ENCODE data around the gene EFCAB14. TPM values are rescaled to one million over a fixed set of nuclear protein-coding genes. Genes with fewer than 3 reads are reported as not detected.
A peak's percentile ranks its signal among the peaks of the same experiment; 100 is the strongest.
"Not testable (repeated sequence)": the region's sequence is repeated elsewhere in the genome, so short reads cannot be mapped to it uniquely, and the experiment has no call there.

The EFCAB14 gene
- total RNA-seq, 6 donors from 2014 or later, result 100 to 171 (median 115) TPM

DNA sequence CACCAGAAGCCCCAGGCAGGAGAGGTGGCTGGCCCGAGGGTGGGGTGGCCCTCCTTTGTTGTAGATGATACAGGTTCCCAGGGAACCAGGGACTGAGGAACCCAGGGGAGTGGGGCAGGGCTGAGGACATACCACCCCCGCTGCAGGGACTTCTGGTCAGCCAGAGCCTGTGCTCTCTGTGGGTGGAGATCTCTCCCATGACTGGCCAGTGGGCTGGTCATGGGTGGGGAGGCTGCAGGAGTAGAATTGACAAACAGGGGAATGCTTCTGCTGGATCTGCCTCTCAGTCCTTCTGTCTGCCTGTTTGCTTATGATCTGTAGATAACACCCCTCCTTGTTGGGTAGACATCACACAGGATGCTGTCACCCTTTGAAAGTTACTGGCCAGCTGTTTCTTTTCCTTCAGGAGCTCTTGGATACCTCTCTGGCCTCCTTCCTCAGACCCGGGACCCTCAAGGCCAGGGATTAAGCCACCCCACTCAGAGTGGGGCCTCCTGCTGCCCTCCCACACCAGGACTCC is 2.8 kb upstream of the EFCAB14 start:
- Histone ChIP-seq H3K27me3 (no peaks in the 10 kb centered on the region), H3K4me1 (peaks cover 25 to 36% (median 34%) of the 10 kb centered on the region in 4 donors), H3K9me3 (no peaks in the 10 kb centered on the region), H3K4me3 (no peak overlapping the region), H3K36me3 (no peaks in the 10 kb centered on the region), H3K27ac (no peak overlapping the region)
- peak in 1 of 2 donors; percentile 16 for DNase-seq
- no peak for TF ChIP-seq EP300 (IDR thresholded peaks at IDR 0.05)
- TF ChIP-seq POLR2AphosphoS5 (IDR thresholded peaks at IDR 0.05), result no peak
- no peak for TF ChIP-seq POLR2A (IDR thresholded peaks at IDR 0.05)
- TF ChIP-seq CTCF (IDR thresholded peaks at IDR 0.05), result no peak
- ATAC-seq (ENCODE audit: low FRiP score in 2 of 2), result no peak
- 33 to 68% methylated on average over 1 to 2 of the region's 3 CpGs for WGBS, 2 donors

- Histone ChIP-seq H3K9me3 (no peaks in the 10 kb centered on the region), H3K4me3 (no peak overlapping the region), H3K27me3 (no peaks in the 10 kb centered on the region), H3K36me3 (peaks cover 0 to 3% (median 0%) of the 10 kb centered on the region in 4 donors), H3K27ac (no peak overlapping the region), H3K4me1 (peaks cover 29 to 41% (median 37%) of the 10 kb centered on the region in 4 donors)
- WGBS, 2 donors, result 86 to 91% methylated on average over 1 of the region's 1 CpG
- no peak for DNase-seq
- no peak for ATAC-seq (ENCODE audit: low FRiP score in 2 of 2)
- TF ChIP-seq EP300 (IDR thresholded peaks at IDR 0.05) (no peak), POLR2A (IDR thresholded peaks at IDR 0.05) (no peak), CTCF (IDR thresholded peaks at IDR 0.05) (no peak), POLR2AphosphoS5 (IDR thresholded peaks at IDR 0.05) (no peak)
Measured at GRCh38 chr1:46721204-46721603, 2.3 kb upstream of the EFCAB14 start.

- peak overlapping the region in 1 of 4 donors; percentile 92 for H3K27ac ChIP-seq
- H3K36me3 ChIP-seq, result peaks cover 4 to 12% (median 6%) of the 10 kb centered on the region in 4 donors
- ATAC-seq (ENCODE audit: low FRiP score in 2 of 2), result not testable (repeated sequence)
Measured at GRCh38 chr1:46720319-46720718, 1.4 kb upstream of the EFCAB14 start.

GRCh38 chr1:46719689-46720088 is 775 bp upstream of the EFCAB14 start:
- Histone ChIP-seq H3K27me3 (no peaks in the 10 kb centered on the region), H3K36me3 (peaks cover 4 to 18% (median 6%) of the 10 kb centered on the region in 4 donors), H3K9me3 (no peaks in the 10 kb centered on the region), H3K4me3 (peak overlapping the region in 3 of 4 donors; percentile 80 to 94 (median 89)), H3K4me1 (peaks cover 25 to 47% (median 36%) of the 10 kb centered on the region in 4 donors), H3K27ac (peak overlapping the region; percentile 89 to 92 (median 91))
- DNase-seq (peak in 1 of 2 donors; percentile 81), ATAC-seq (ENCODE audit: low FRiP score in 2 of 2) (peak in 1 of 2 donors; percentile 71)
- TF ChIP-seq EP300 (IDR thresholded peaks at IDR 0.05), result peak in 2 of 4 donors; percentile 26 to 90
- TF ChIP-seq POLR2A (IDR thresholded peaks at IDR 0.05), result no peak
- peak; percentile 17 to 57 for TF ChIP-seq POLR2AphosphoS5 (IDR thresholded peaks at IDR 0.05)
- no peak for TF ChIP-seq CTCF (IDR thresholded peaks at IDR 0.05)
- 12 to 15% methylated on average over 3 of the region's 3 CpGs for WGBS, 2 donors

More at GRCh38 chr1:46720319-46720718, 1.4 kb upstream of the EFCAB14 start:
- not testable (repeated sequence) for DNase-seq, H3K4me3 ChIP-seq, H3K9me3 ChIP-seq, H3K27me3 ChIP-seq
- WGBS, 2 donors, result 93 to 94% methylated on average over 8 of the region's 8 CpGs
- H3K4me1 ChIP-seq, result peaks cover 29 to 48% (median 40%) of the 10 kb centered on the region in 4 donors

DNA sequence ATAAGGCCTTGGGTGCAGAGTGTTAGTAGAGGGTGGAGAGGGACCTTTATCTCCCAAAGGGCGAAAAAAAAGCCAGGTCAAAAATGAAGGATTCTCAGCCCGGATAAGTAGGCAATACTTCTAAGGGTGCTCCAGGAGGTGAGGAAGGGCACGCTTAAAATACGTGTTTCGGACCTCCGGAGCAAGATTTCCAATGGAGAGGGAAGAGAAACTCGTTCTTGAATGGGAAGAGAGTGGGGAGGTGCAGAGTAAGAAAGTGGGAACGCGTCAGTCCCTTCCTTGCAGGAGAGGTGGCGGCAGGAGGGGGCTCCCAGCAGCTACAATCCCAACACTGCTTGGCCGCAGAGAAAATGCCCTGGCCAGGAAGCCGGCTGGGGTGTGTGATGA is 581 bp downstream of the EFCAB14 start:
- TF ChIP-seq CTCF (IDR thresholded peaks at IDR 0.05) (no peak), POLR2A (IDR thresholded peaks at IDR 0.05) (no peak), EP300 (IDR thresholded peaks at IDR 0.05) (no peak), POLR2AphosphoS5 (IDR thresholded peaks at IDR 0.05) (no peak)
- no peaks in the 10 kb centered on the region for H3K9me3 ChIP-seq
- 3 to 4% methylated on average over 11 to 12 of the region's 12 CpGs for WGBS, 2 donors
- H3K36me3 ChIP-seq, result peaks cover 4 to 32% (median 15%) of the 10 kb centered on the region in 4 donors
- ATAC-seq (ENCODE audit: low FRiP score in 2 of 2) (peak in 1 of 2 donors; percentile 36), DNase-seq (no peak)
- peak overlapping the region; percentile 80 to 94 (median 90) for H3K4me3 ChIP-seq
- H3K27ac ChIP-seq, result peak overlapping the region; percentile 89 to 92 (median 91)
- no peaks in the 10 kb centered on the region for H3K27me3 ChIP-seq
- peaks cover 25 to 48% (median 35%) of the 10 kb centered on the region in 4 donors for H3K4me1 ChIP-seq

Data from upper lobe of left lung (tissue), 6 donors.